Vagina (tissue), 2 donors: ENCODE measurements around the gene TRIM26. TPM values are rescaled to one million over a fixed set of nuclear protein-coding genes. Genes with fewer than 3 reads are reported as not detected.

Experiments
- DNase-seq, 2 donors: peaks; one replicate each; pipeline ENCODE4 v3.0.0-alpha.2; 2017; ENCODE audit errors: extremely low spot score in 2 of 2
- H3K27ac ChIP-seq: fragments of 200-600 bp; sonication (generic); one replicate; pipeline ENCODE4 v1.5.1; 2019
- H3K27me3 ChIP-seq: fragments of 200-600 bp; sonication (generic); one replicate; pipeline ENCODE4 v1.5.1; 2019
- H3K36me3 ChIP-seq, 2 donors: fragments of 200-600 bp; sonication (generic); one replicate each; pipeline ENCODE4 v1.5.1; 2017 to 2019
- H3K4me1 ChIP-seq: fragments of 200-600 bp; sonication (generic); one replicate; pipeline ENCODE4 v1.5.1; 2019
- H3K4me3 ChIP-seq, 2 donors: fragments of 200-600 bp; sonication (generic); 1 replicate in 1 of 2; 2 replicates in 1 of 2; pipeline ENCODE4 v1.5.1; 2016 to 2019
- H3K9me3 ChIP-seq: fragments of 200-600 bp; sonication (generic); one replicate; pipeline ENCODE4 v1.5.1; 2019
- POLR2A ChIP-seq, 2 donors: fragments of 450-650 bp; IDR thresholded peaks; one replicate each; pipeline ENCODE4 v1.6.1; 2017; ENCODE audit warnings: antibody characterized with exemption in 2 of 2, mild to moderate bottlenecking in 2 of 2, moderate library complexity in 2 of 2
- POLR2AphosphoS5 ChIP-seq, 2 donors: sonication (generic); formaldehyde crosslinking; IDR thresholded peaks; one replicate each; pipeline ENCODE4 v1.9.0; 2017; ENCODE audit warnings: antibody characterized with exemption in 2 of 2, mild to moderate bottlenecking in 2 of 2, low read depth in 1 of 2; ENCODE audit not compliant: insufficient read depth in 1 of 2
- intact Hi-C: fragments of 100-400 bp; cut with DNase I; formaldehyde crosslinking; loops from one replicate; pipeline ENCODE4 v1.15.1; 2023
- total RNA-seq: library from RNA; depleted of rRNA; stranded (reverse); fragments of >200 nt; gene quantifications from one replicate; pipeline ENCODE4 v1.2.3, GENCODE V29; 2016
- TF ChIP-seq, protein P1 (sequence below), 3 experiments: fragments of 450-650 bp in 2 of 3; fragments of 200-600 bp in 1 of 3; sonication (generic) in 1 of 3; IDR thresholded peaks; one replicate each; pipeline ENCODE4 v1.5.1; 2017 to 2019; ENCODE audit warnings: antibody characterized with exemption in 3 of 3, mild to moderate bottlenecking in 2 of 3, moderate library complexity in 2 of 3

Gene TRIM26
- total RNA-seq, 1 donor from 2014 or later = 35.4 TPM

DNA sequence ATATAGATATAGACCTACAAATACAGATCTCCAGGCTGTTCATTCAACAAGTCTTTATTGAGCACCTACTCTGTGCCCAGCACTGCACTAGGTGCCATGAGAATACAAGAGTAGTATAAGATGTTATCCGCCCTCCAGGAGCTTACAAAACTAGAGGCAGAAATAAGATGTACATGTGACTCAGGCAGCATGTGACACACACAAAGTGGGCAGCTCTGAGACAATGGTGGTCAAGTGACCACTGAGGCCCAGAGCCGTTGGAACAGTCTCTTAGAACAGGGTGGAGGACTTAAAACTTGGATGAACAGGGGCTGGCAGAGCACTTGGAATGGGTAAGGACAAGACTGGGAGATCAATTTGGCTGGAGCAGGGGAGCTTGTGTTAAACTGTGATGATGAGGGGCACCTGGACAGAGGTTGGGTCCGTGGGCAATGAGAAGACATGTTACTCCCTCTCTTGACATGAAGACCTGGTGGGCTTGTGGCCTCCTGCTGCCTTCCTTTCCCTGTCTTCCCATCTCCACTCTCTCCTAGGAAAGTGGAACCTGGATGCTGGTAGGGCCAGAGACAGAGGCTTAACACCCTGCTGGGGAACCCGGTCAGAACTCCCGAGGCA is 28.7 kb downstream of the TRIM26 start:
- Histone ChIP-seq H3K27me3 (no peaks in the 10 kb centered on the region), H3K9me3 (no peaks in the 10 kb centered on the region), H3K4me1 (no peaks in the 10 kb centered on the region), H3K27ac (no peak overlapping the region), H3K4me3 (no peak overlapping the region), H3K36me3 (peaks cover 0 to 30% of the 10 kb centered on the region in 2 donors)
- TF ChIP-seq POLR2AphosphoS5 (IDR thresholded peaks at IDR 0.05; ENCODE audit: insufficient read depth in 1 of 2, low read depth in 1 of 2) (no peak), POLR2A (IDR thresholded peaks at IDR 0.05) (no peak)
- TF ChIP-seq, protein P1, sequence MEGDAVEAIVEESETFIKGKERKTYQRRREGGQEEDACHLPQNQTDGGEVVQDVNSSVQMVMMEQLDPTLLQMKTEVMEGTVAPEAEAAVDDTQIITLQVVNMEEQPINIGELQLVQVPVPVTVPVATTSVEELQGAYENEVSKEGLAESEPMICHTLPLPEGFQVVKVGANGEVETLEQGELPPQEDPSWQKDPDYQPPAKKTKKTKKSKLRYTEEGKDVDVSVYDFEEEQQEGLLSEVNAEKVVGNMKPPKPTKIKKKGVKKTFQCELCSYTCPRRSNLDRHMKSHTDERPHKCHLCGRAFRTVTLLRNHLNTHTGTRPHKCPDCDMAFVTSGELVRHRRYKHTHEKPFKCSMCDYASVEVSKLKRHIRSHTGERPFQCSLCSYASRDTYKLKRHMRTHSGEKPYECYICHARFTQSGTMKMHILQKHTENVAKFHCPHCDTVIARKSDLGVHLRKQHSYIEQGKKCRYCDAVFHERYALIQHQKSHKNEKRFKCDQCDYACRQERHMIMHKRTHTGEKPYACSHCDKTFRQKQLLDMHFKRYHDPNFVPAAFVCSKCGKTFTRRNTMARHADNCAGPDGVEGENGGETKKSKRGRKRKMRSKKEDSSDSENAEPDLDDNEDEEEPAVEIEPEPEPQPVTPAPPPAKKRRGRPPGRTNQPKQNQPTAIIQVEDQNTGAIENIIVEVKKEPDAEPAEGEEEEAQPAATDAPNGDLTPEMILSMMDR (IDR thresholded peaks at IDR 0.05) = no peak
- intact Hi-C loops = no loop called here
- no peak for DNase-seq

DNA sequence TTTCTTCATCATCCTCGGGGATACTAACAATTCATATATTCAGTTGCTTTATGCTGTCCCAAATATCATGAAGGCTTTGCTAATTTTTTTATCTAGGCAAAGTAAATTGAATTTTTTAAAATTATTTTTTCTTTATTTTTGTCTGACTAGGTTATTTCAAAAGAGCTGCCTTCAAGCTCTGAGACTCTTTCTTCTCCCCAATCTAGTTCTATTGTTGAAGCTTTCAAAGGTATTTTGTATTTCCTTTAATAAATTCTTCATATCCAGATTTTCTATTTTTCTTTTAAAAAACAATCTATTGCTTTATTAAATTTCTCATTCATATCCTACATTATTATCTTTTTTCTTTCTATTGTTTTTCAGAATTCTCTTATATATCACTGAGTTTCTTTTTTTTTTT is 33.1 kb downstream of the TRIM26 start:
- Histone ChIP-seq H3K27ac (no peak overlapping the region), H3K27me3 (no peaks in the 10 kb centered on the region), H3K4me3 (no peak overlapping the region), H3K9me3 (no peaks in the 10 kb centered on the region), H3K36me3 (peaks cover 0 to under 1% of the 10 kb centered on the region in 2 donors), H3K4me1 (no peaks in the 10 kb centered on the region)
- TF ChIP-seq POLR2AphosphoS5 (IDR thresholded peaks at IDR 0.05; ENCODE audit: insufficient read depth in 1 of 2, low read depth in 1 of 2) (no peak), POLR2A (IDR thresholded peaks at IDR 0.05) (no peak)
- TF ChIP-seq, protein P1 (IDR thresholded peaks at IDR 0.05) = no peak
- no peak for DNase-seq
- intact Hi-C loops = no loop called here

DNA sequence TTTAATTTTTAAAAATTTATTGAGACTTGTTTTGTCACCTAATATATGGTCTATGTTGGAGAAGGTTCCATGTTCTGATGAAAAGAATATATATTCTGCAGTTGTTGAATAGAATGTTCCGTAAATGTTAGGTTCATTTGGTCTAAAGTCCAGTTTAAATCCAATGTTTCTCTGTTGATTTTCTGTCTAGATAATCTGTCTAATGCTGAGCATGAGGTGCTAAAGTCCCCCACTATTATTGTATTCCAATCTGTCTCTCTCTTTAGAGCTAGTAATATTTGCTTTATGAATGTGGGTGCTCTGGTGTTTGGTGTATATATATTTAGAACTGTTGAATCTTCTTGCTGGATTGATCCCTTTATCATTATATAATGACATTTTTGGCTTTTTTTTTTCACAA is 34.4 kb downstream of the TRIM26 start:
- Histone ChIP-seq H3K4me1 (no peaks in the 10 kb centered on the region), H3K4me3 (no peak overlapping the region), H3K9me3 (no peaks in the 10 kb centered on the region), H3K27ac (no peak overlapping the region), H3K27me3 (no peaks in the 10 kb centered on the region), H3K36me3 (no peaks in the 10 kb centered on the region)
- no peak for DNase-seq
- TF ChIP-seq POLR2A (IDR thresholded peaks at IDR 0.05) = no peak
- TF ChIP-seq POLR2AphosphoS5 (IDR thresholded peaks at IDR 0.05; ENCODE audit: insufficient read depth in 1 of 2, low read depth in 1 of 2) = no peak
- TF ChIP-seq, protein P1 (IDR thresholded peaks at IDR 0.05) = no peak
- intact Hi-C loops = no loop called here

DNA sequence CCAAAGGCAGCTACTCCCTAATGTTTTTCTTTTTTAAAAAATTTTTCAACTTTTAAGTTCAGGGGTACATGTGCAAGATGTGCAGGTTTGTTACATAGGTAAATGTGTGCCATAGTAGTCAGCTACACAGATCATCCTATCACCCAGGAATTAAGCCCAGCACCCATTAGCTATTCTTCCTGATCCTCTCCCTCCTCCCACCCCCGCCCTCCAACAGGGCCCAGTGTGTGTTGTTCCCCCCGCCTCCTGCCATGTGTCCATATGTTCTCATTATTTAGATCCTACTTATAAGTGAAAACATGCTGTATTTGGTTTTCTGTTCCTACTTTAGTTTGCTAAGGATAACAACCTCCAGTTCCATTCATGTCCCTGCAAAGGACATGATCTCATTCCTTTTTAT is 37.4 kb downstream of the TRIM26 start:
- Histone ChIP-seq H3K9me3 (no peaks in the 10 kb centered on the region), H3K4me3 (no peak overlapping the region), H3K27me3 (peaks cover 8% of the 10 kb centered on the region), H3K4me1 (peaks cover 9% of the 10 kb centered on the region), H3K36me3 (no peaks in the 10 kb centered on the region), H3K27ac (no peak overlapping the region)
- TF ChIP-seq, protein P1 (IDR thresholded peaks at IDR 0.05) = no peak
- TF ChIP-seq POLR2A (IDR thresholded peaks at IDR 0.05) (no peak), POLR2AphosphoS5 (IDR thresholded peaks at IDR 0.05; ENCODE audit: insufficient read depth in 1 of 2, low read depth in 1 of 2) (no peak)
- DNase-seq = peak in 1 of 2 donors; percentile 29
- intact Hi-C loops = no loop called here

DNA sequence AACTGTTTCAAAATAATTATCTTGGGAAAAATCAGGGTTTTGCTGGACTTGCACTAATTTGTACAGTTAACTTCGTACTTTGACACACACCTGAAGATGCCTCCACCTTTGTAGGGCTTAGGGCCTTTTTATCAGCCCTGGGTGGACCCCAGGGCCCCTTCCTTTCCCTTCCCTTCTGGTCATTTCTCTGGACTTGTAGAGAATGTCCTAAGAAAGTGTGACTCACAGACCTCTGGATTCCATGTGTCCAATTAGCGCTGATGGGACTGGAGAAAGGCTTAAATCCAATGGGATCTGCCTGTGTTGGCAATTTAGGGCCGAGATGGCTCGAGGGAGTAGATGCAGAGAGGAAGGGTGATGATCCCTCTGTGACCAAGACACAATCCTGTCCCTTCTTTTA is 40.5 kb downstream of the TRIM26 start:
- Histone ChIP-seq H3K9me3 (no peaks in the 10 kb centered on the region), H3K36me3 (no peaks in the 10 kb centered on the region), H3K4me1 (peaks cover 9% of the 10 kb centered on the region), H3K4me3 (no peak overlapping the region), H3K27ac (no peak overlapping the region), H3K27me3 (peaks cover 8% of the 10 kb centered on the region)
- TF ChIP-seq POLR2A (IDR thresholded peaks at IDR 0.05) = no peak
- TF ChIP-seq, protein P1 (IDR thresholded peaks at IDR 0.05) = no peak
- TF ChIP-seq POLR2AphosphoS5 (IDR thresholded peaks at IDR 0.05; ENCODE audit: insufficient read depth in 1 of 2, low read depth in 1 of 2) = no peak
- DNase-seq = peak in 1 of 2 donors; percentile 42
- intact Hi-C loops = no loop called here
